RWPE2 (cell line): Measurements from ENCODE around the gene MOSPD3.
A peak's percentile ranks its signal among the peaks of the same experiment; 100 is the strongest.

Source experiments
- ATAC-seq: fragments of 200-7000 bp; cut with Tn5 transposase; 3 replicates; pipeline ENCODE4 v1.9.1; 2021; ENCODE audit warnings: low read depth
- DNase-seq: peaks from one replicate; pipeline ENCODE4 v3.0.0-alpha.2; 2020; ENCODE audit warnings: low spot score
- H3K27ac ChIP-seq: fragments of 450-650 bp; 2 replicates; pipeline ENCODE4 v1.5.1; 2017; ENCODE audit warnings: mild to moderate bottlenecking; ENCODE audit not compliant: poor library complexity, severe bottlenecking
- H3K27me3 ChIP-seq: fragments of 250-450 bp; sonication (Bioruptor Pico); 2 replicates; pipeline ENCODE4 v1.5.1; 2021; ENCODE audit warnings: mild to moderate bottlenecking, moderate library complexity; ENCODE audit not compliant: insufficient read depth, poor library complexity, severe bottlenecking
- H3K36me3 ChIP-seq: fragments of 250-450 bp; sonication (Bioruptor Pico); 2 replicates; pipeline ENCODE4 v1.5.1; 2020; ENCODE audit warnings: low read depth, mild to moderate bottlenecking, moderate library complexity
- H3K4me1 ChIP-seq: fragments of 250-450 bp; sonication (Bioruptor Pico); 2 replicates; pipeline ENCODE4 v1.5.1; 2021; ENCODE audit warnings: mild to moderate bottlenecking, moderate library complexity; ENCODE audit not compliant: insufficient read depth, poor library complexity, severe bottlenecking
- H3K4me3 ChIP-seq: fragments of 250-450 bp; sonication (Bioruptor Pico); 2 replicates; pipeline ENCODE4 v1.5.1; 2021; ENCODE audit warnings: mild to moderate bottlenecking, moderate library complexity; ENCODE audit not compliant: severe bottlenecking
- H3K9me3 ChIP-seq: fragments of 250-450 bp; sonication (Bioruptor Pico); 2 replicates; pipeline ENCODE4 v1.5.1; 2021; ENCODE audit warnings: mild to moderate bottlenecking, moderate library complexity; ENCODE audit not compliant: severe bottlenecking
- CTCF ChIP-seq: fragments of 450-650 bp; IDR thresholded peaks from one replicate; pipeline ENCODE4 v1.5.1; 2017; ENCODE audit warnings: mild to moderate bottlenecking, moderate library complexity; ENCODE audit not compliant: poor library complexity, severe bottlenecking

The MOSPD3 gene

GRCh38 chr7:100568896-100569844, 43.2 kb upstream of the MOSPD3 start:
- Histone ChIP-seq H3K27me3 (peaks cover 4% of the 10 kb centered on the region), H3K36me3 (peaks cover 3% of the 10 kb centered on the region; the same call in 1 of the 2 replicates), H3K4me3 (no peak overlapping the region), H3K9me3 (no peaks in the 10 kb centered on the region), H3K27ac (no peak overlapping the region), H3K4me1 (peaks cover 4% of the 10 kb centered on the region)
- ATAC-seq (peak; percentile 24; the same call in 2 of the 3 replicates), DNase-seq (no peak)
- peak; percentile 12 for TF ChIP-seq CTCF

GRCh38 chr7:100570954-100571828, 41.1 kb upstream of the MOSPD3 start:
- DNase-seq (no peak), ATAC-seq (no peak)
- Histone ChIP-seq H3K9me3 (no peaks in the 10 kb centered on the region), H3K4me1 (peaks cover 4% of the 10 kb centered on the region), H3K36me3 (peaks cover 23% of the 10 kb centered on the region), H3K27ac (no peak overlapping the region), H3K4me3 (no peak overlapping the region), H3K27me3 (peaks cover 4% of the 10 kb centered on the region)
- TF ChIP-seq CTCF: no peak

DNA sequence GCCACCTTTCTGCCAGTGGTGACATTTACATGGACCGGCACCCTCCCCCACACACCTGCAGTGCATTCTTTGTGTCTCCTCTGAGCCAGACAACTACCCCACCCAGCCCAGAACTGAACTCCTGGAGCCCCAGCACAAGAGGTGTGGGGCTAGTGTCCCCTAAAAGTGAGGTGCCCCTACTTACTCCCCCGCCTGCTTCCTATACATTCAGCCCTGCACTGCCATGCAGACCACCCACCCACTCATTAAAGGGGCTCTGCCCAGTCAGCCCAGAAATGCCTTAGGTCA, 40.6 kb upstream of the MOSPD3 start:
- DNase-seq (no peak), ATAC-seq (no peak)
- no peaks in the 10 kb centered on the region for H3K9me3 ChIP-seq
- peaks cover 29% of the 10 kb centered on the region for H3K36me3 ChIP-seq
- H3K27me3 ChIP-seq: peaks cover 4% of the 10 kb centered on the region
- TF ChIP-seq CTCF: no peak
- no peak overlapping the region for H3K27ac ChIP-seq
- H3K4me3 ChIP-seq: no peak overlapping the region
- H3K4me1 ChIP-seq: peaks cover 4% of the 10 kb centered on the region

GRCh38 chr7:100572281-100572948, 39.9 kb upstream of the MOSPD3 start:
- Histone ChIP-seq H3K9me3 (no peaks in the 10 kb centered on the region), H3K36me3 (peaks cover 33% of the 10 kb centered on the region), H3K4me1 (peaks cover 4% of the 10 kb centered on the region), H3K4me3 (no peak overlapping the region), H3K27me3 (peaks cover 4% of the 10 kb centered on the region), H3K27ac (no peak overlapping the region)
- TF ChIP-seq CTCF: no peak
- ATAC-seq (no peak), DNase-seq (no peak)
